ENCODE measurements around the gene RBM28.

Gene RBM28

DNA sequence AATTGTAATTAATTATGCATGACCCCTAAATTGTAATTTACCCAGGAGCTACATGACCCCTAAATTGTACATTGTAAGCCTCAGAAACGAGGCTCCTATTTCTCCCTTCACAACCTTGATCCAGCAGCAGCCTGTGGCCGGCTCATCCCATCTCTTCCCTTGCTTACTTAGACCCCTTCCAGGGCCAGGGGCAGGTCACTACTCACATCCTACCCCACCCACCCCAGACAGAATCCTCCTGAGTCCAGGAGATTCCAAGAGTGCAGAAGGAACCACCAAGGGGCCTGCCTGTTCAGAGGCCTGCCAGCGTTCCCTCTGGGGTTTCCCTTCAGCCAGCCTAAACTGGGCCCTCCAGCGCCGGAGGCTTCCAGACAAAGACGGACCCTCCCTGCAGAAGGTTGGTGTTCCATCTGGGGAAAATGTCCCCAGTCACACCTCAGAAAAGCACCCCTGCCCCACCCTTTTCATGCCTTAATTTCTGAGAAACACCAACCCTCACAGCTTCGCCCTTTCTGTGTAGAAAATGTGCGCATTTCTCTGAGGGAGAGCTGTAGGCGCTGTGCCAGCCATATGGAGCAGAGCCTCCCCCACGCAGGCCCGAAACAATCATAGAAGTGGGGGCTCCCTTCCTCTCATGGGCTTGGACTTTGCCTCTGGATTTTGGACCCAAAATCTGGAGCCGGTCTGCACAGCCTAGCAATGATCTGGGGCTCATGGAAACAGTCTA is 83.5 kb downstream of the RBM28 start:
- TF ChIP-seq, protein P1, sequence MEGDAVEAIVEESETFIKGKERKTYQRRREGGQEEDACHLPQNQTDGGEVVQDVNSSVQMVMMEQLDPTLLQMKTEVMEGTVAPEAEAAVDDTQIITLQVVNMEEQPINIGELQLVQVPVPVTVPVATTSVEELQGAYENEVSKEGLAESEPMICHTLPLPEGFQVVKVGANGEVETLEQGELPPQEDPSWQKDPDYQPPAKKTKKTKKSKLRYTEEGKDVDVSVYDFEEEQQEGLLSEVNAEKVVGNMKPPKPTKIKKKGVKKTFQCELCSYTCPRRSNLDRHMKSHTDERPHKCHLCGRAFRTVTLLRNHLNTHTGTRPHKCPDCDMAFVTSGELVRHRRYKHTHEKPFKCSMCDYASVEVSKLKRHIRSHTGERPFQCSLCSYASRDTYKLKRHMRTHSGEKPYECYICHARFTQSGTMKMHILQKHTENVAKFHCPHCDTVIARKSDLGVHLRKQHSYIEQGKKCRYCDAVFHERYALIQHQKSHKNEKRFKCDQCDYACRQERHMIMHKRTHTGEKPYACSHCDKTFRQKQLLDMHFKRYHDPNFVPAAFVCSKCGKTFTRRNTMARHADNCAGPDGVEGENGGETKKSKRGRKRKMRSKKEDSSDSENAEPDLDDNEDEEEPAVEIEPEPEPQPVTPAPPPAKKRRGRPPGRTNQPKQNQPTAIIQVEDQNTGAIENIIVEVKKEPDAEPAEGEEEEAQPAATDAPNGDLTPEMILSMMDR (IDR thresholded peaks at IDR 0.05; ENCODE audit: low read depth, low read length): no peak

DNA sequence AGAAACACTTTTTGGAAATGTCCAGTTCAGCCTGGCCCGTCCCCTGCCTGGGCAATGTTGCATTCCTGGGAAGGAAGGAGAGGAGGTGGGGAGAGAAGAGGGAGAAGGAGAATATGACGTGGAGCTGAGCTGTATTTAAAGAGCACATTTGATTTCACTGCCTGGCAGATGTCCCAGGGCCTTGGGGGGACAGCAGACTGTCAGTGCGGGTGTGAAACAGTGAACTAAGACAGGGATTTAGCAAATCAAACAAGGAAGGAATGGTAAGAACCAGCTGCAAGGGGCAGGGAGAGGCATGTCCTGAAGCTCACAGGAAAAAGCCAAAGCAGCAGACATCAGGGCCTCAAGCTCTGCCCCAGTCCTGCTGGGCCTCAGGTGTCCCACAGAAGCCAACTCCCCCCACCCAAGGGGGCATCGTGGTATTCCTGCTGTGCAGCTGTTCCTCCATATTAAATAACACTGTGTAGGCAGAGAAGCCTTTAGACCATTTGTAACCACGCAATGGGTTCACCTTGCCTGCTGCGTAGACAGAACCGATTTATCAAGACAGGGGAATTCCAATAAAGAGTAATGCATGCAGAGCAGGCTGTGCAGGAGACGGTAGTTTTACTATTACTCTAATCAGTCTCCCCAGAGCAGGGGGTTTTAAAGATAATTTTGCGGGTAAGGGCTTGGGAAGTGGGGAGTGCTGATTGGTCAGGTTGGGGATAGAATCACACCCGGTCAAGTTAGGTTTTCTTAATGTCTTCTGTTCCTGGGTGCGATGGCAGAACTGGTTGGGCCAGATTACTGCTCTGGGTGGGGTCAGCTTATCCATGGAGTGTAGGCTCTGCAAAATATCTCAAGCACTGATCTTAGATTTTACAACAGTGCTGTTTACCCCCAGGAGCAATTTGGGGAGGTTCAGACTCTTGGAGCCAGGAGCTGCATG is 84.3 kb downstream of the RBM28 start:
- no peak overlapping the region for H3K4me3 ChIP-seq (ENCODE audit: low read depth, low read length)

More for the DNA sequence above, 83.5 kb downstream of the RBM28 start:
- H3K4me3 ChIP-seq (ENCODE audit: low read depth, low read length): no peak overlapping the region

DNA sequence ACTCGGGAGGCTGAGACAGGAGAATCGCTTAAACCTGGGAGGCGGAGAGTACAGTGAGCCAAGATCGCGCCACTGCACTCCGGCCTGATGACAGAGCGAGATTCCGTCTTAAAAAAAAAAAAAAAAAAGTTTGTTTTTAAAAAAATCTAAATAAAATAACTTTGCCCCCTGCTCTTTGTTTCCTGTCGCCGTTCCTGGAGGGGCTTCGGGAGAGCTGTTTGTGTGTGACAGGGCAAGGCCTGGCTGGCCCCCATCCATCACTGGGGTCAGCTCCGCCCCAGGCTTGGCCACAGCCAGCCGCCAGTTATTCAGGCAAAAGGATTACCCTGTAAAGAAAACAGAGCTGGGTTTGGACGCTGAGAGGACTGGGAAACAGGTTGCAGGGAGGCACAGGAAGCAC is 86.2 kb downstream of the RBM28 start:
- TF ChIP-seq, protein P1 (IDR thresholded peaks at IDR 0.05; ENCODE audit: low read depth, low read length): no peak
- no peak overlapping the region for H3K4me3 ChIP-seq (ENCODE audit: low read depth, low read length)

More for the DNA sequence above, 84.3 kb downstream of the RBM28 start:
- TF ChIP-seq, protein P1 (IDR thresholded peaks at IDR 0.05; ENCODE audit: low read depth, low read length): no peak

DNA sequence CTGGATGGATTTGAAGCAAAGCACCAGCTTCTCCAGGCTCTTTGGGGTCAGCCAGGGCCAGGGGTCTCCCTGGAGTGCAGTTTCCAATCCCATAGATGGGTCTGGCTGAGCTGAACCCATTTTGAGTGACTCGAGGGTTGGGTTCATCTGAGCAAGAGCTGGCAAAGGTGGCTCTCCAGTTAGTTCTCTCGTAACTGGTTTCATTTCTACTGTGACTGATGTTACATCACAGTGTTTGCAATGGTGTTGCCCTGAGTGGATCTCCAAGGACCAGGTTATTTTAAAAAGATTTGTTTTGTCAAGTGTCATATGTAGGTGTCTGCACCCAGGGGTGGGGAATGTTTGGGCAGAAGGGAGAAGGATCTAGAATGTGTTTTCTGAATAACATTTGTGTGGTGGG is 88.4 kb downstream of the RBM28 start:
- no peak overlapping the region for H3K4me3 ChIP-seq (ENCODE audit: low read depth, low read length)
- TF ChIP-seq, protein P1 (IDR thresholded peaks at IDR 0.05; ENCODE audit: low read depth, low read length): no peak

DNA sequence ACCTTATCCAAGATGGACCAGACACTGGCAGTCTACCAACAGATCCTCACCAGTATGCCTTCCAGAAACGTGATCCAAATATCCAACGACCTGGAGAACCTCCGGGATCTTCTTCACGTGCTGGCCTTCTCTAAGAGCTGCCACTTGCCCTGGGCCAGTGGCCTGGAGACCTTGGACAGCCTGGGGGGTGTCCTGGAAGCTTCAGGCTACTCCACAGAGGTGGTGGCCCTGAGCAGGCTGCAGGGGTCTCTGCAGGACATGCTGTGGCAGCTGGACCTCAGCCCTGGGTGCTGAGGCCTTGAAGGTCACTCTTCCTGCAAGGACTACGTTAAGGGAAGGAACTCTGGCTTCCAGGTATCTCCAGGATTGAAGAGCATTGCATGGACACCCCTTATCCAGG is 89.2 kb downstream of the RBM28 start:
- TF ChIP-seq, protein P1 (IDR thresholded peaks at IDR 0.05; ENCODE audit: low read depth, low read length): no peak
- no peak overlapping the region for H3K4me3 ChIP-seq (ENCODE audit: low read depth, low read length)

DNA sequence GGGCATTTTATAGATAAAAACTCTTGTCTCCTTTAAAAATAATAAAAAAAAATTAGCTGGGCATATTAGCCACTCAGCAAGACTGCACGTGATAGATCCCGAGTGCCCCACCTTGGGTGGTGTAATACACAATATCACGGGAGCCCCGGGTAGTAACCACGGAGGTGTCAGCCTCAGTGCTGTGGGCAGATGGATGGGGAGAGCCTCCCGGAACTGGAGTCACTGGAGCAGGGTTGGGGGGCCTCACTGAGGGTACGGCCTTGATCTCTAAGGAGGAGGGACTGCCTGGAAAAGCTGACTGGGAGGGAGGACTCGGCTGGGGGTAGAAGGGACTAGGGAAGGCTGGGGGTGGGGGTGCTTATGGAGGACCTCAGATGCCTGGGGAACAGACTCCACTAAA is 90.0 kb downstream of the RBM28 start:
- TF ChIP-seq, protein P1 (IDR thresholded peaks at IDR 0.05; ENCODE audit: low read depth, low read length): no peak

DNA sequence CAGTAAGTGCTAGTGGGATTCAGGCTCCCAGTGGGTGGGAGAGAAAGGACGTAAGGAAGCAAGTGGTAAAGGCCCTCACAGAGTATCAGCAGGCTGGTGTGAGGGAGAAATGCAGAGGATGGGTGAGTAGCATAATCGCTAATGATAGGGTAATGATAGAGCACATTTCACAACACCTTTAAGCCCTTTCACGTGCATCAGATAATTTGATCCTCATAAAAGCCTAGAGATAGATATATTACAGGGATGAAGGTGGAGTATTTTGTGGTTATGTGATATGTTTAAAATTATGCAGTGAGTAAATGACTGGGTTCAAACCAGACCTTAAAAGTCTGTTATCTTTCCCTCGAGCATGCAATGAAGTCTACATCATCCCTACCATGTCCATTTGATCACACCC is 92.4 kb downstream of the RBM28 start:
- no peak overlapping the region for H3K4me3 ChIP-seq (ENCODE audit: low read depth, low read length)
- TF ChIP-seq, protein P1 (IDR thresholded peaks at IDR 0.05; ENCODE audit: low read depth, low read length): no peak

More for the DNA sequence above, 90.0 kb downstream of the RBM28 start:
- H3K4me3 ChIP-seq (ENCODE audit: low read depth, low read length): no peak overlapping the region

All from WI38 (cell line).